Mucosa of descending colon (tissue), 3 donors: ENCODE results near the gene GDA. TPM values are rescaled to one million over a fixed set of nuclear protein-coding genes. Genes with fewer than 3 reads are reported as not detected.
A peak's percentile ranks its signal among the peaks of the same experiment; 100 is the strongest.

ENCODE experiments used
- ATAC-seq: fragments of 200-7000 bp; cut with Tn5 transposase; one replicate; pipeline ENCODE4 v1.9.1; 2020; ENCODE audit warnings: mild to moderate bottlenecking, moderate library complexity
- DNase-seq, 3 donors: peaks; one replicate each; pipeline ENCODE4 v3.0.0-alpha.2; 2020
- H3K36me3 ChIP-seq: fragments of 200-600 bp; one replicate; pipeline ENCODE4 v1.8.0; 2021; ENCODE audit warnings: low read depth, mild to moderate bottlenecking
- H3K4me1 ChIP-seq: fragments of 200-600 bp; one replicate; pipeline ENCODE4 v1.8.0; 2021; ENCODE audit warnings: low read depth, mild to moderate bottlenecking
- H3K4me3 ChIP-seq: fragments of 200-600 bp; one replicate; pipeline ENCODE4 v1.8.0; 2021; ENCODE audit warnings: mild to moderate bottlenecking
- H3K9me3 ChIP-seq: fragments of 200-600 bp; one replicate; pipeline ENCODE4 v1.8.0; 2021; ENCODE audit warnings: mild to moderate bottlenecking
- intact Hi-C, 2 donors: fragments of 100-400 bp; cut with DNase I in 1 of 2; cut with micrococcal nuclease in 1 of 2; formaldehyde crosslinking; loops; one replicate each; pipeline versions ENCODE4 v1.11.0 to v1.11.1; 2022; cut with DNase I, micrococcal nuclease
- total RNA-seq, 3 donors: library from RNA; stranded (reverse); fragmentation: NEBNext Ultra II Directional in 2 of 3; extraction: Animal tissue kit (Norgen Biotek cat#: 25700) in 2 of 3; gene quantifications; one replicate each; pipeline versions ENCODE4 v1.2.1 to v1.2.4, GENCODE V29; 2021 to 2023
- TF ChIP-seq, protein P1 (sequence below): fragments of 200-600 bp; IDR thresholded peaks from one replicate; pipeline ENCODE4 v1.8.0; 2022; ENCODE audit warnings: antibody characterized with exemption, mild to moderate bottlenecking
- donor health status: DM: no; HTN: no; CAD: no; lungs with moderate emphysema.
- donor health status: DM: no; HTN: no; CAD: no.
- donor health status: DM: no; HTN: yes; CAD: no.

GDA gene
- total RNA-seq, 3 donors from 2014 or later: 28.7 to 65.5 (median 30.1) TPM

DNA sequence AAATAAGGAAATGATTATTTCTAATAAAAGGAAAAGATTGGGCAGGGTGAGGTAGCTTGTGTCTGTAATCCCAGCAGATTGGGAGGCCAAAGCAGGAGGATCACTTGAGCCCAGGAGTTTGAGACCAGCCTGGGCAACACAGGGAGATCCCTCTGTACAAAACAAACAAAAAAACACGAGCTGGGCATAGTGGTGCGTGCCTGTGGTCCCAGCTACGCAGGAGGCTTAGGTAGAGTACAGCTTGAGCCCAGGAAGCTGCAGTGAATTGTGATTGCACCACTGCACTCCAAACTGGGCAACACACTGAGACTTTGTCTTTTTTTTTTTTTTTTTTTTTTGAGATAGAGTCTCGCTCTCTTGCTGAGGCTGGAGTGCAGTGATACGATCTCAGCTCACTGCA lies 18.8 kb downstream of the GDA start:
- ATAC-seq (no peak), DNase-seq (no peak)
- Histone ChIP-seq H3K36me3 (no peaks in the 10 kb centered on the region), H3K4me1 (no peaks in the 10 kb centered on the region), H3K4me3 (no peak overlapping the region), H3K9me3 (no peaks in the 10 kb centered on the region)
- TF ChIP-seq, protein P1, sequence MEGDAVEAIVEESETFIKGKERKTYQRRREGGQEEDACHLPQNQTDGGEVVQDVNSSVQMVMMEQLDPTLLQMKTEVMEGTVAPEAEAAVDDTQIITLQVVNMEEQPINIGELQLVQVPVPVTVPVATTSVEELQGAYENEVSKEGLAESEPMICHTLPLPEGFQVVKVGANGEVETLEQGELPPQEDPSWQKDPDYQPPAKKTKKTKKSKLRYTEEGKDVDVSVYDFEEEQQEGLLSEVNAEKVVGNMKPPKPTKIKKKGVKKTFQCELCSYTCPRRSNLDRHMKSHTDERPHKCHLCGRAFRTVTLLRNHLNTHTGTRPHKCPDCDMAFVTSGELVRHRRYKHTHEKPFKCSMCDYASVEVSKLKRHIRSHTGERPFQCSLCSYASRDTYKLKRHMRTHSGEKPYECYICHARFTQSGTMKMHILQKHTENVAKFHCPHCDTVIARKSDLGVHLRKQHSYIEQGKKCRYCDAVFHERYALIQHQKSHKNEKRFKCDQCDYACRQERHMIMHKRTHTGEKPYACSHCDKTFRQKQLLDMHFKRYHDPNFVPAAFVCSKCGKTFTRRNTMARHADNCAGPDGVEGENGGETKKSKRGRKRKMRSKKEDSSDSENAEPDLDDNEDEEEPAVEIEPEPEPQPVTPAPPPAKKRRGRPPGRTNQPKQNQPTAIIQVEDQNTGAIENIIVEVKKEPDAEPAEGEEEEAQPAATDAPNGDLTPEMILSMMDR: no peak
- intact Hi-C loops: no loop called here

DNA sequence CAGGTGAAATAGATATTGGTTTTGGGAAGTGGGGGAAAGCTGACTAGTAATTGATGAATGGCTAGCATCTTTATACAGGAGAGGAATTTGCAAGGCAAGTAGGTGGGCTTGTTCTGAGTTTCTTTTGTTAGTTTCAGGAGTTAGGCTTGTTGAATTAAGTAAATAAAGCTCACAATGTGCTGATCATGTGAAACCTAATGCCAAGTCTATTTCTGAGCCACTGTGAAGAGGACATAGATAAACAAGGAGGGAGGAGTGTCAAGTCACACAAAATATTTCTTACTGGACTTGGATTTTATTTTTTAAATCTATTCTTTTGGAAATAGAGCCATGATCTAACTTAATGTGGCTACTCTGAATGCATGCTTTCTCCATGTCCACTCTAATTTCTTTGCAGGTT lies 19.9 kb downstream of the GDA start:
- DNase-seq: no peak
- TF ChIP-seq, protein P1: no peak
- Histone ChIP-seq H3K4me1 (no peaks in the 10 kb centered on the region), H3K9me3 (no peaks in the 10 kb centered on the region), H3K4me3 (no peak overlapping the region), H3K36me3 (no peaks in the 10 kb centered on the region)
- intact Hi-C loops: no loop called here
- no peak for ATAC-seq

DNA sequence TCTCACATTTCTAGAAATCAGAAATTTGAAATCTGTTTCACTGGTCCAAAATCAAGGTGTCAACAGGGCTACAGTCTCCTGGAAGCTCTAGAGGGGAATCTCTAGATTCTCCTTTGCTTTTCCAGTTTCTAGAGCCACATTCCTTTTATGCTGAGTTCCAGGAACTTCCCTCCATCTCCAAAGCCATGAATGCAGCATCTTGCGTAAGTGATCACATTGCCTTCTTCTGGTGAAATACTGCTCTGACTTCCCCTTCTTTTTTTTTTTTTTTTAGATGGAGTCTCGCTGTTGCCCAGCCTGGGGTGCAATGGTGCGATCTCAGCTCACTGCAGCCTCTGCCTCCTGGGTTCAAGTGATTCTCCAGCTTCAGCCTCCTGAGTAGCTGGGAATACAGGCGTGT lies 23.8 kb downstream of the GDA start:
- Histone ChIP-seq H3K4me3 (no peak overlapping the region), H3K9me3 (no peaks in the 10 kb centered on the region), H3K4me1 (no peaks in the 10 kb centered on the region), H3K36me3 (no peaks in the 10 kb centered on the region)
- TF ChIP-seq, protein P1: no peak
- DNase-seq (no peak), ATAC-seq (no peak)
- intact Hi-C loops: no loop called here

DNA sequence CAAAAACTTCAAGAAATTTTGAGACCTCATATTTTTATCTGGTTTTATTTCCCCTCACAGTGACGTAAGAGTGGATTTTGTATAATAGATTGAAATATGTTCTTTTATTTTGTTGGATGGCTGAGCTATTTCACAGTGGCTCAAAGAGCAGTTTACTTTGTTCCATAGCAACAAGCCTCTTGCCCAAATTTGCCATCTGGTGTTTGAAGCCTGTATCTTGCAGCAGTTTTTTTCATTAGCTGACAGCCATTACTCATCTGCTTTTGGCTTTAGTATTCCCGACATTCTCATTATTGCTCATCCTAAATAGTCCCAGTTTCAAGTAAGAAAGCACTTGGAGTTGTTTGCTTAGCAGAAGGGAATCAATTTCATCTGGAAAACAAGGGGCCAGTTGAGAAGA lies 36.3 kb downstream of the GDA start:
- no peaks in the 10 kb centered on the region for H3K4me1 ChIP-seq
- TF ChIP-seq, protein P1: no peak
- intact Hi-C loops: no loop called here
- no peaks in the 10 kb centered on the region for H3K36me3 ChIP-seq
- H3K9me3 ChIP-seq: peaks cover 4% of the 10 kb centered on the region
- no peak overlapping the region for H3K4me3 ChIP-seq
- DNase-seq (no peak), ATAC-seq (no peak)

DNA sequence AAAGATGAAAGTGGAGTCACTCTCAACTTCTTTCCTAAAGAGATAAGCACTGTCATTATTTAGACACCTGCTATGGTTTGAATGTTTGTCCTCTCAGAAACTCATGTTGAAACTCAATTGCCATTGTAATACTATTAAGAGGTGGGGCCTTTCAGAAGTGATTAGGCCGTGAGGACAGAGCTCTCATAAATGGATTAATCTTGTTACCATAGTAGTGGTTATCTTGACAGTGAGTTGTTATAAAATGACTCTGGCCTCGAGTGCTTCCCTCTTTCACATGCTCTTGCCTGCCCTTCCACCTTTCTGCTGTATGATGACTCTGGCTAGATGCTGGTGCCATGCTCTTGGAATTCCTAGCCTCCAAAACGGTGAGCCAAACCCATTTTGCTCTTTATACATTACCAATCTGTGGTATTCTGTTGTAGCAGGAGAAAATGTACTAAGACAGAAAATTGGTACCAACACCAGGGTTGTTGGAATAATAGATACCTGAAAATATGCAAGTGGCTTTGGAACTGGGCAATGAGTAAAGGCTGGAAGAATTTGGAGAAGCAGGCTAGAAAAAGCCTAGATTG lies 38.0 kb downstream of the GDA start:
- no peaks in the 10 kb centered on the region for H3K36me3 ChIP-seq
- no peaks in the 10 kb centered on the region for H3K4me1 ChIP-seq
- intact Hi-C loops: no loop called here
- no peak for DNase-seq
- no peak overlapping the region for H3K4me3 ChIP-seq
- H3K9me3 ChIP-seq: peaks cover 4% of the 10 kb centered on the region
- TF ChIP-seq, protein P1: no peak
- no peak for ATAC-seq

DNA sequence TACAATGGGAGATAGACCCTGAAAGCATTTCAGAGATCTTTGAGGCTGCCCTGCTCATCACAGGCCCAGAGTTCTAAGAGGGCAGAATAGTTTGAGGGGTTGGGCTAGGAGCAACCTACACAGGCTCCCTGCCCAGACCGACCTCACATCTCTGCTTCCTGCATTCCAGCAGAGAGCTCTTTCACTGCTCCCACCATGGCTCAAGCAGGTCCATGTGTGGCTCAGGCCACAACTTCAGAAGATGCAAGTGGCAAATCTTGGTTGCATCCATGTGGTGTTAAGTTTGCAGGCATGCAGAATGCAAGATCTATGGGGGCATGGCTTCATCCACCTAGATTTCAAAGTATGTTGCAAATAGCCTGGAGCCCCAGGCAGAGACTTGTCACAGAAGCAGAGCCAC lies 39.0 kb downstream of the GDA start:
- H3K4me3 ChIP-seq: no peak overlapping the region
- H3K36me3 ChIP-seq: no peaks in the 10 kb centered on the region
- peaks cover 2% of the 10 kb centered on the region for H3K9me3 ChIP-seq
- intact Hi-C loops: no loop called here
- ATAC-seq (peak; percentile 19), DNase-seq (no peak)
- no peaks in the 10 kb centered on the region for H3K4me1 ChIP-seq
- TF ChIP-seq, protein P1: no peak
